Sigmoid colon (tissue), 4 donors: ENCODE measurements around the gene NUP205.
"Not testable (repeated sequence)": the region's sequence is repeated elsewhere in the genome, so short reads cannot be mapped to it uniquely, and the experiment has no call there.

Experiments
- CTCF ChIP-seq, 4 experiments: fragments of 450-650 bp in 3 of 4; fragments of 200-600 bp in 1 of 4; IDR thresholded peaks; one replicate each; pipeline ENCODE4 v1.5.1; 2016 to 2019; ENCODE audit warnings: antibody characterized with exemption in 4 of 4, mild to moderate bottlenecking in 3 of 4, moderate library complexity in 2 of 4
- EP300 ChIP-seq, 4 donors: sonication (generic); formaldehyde crosslinking; IDR thresholded peaks; one replicate each; pipeline ENCODE4 v1.6.1; 2017; ENCODE audit warnings: antibody characterized with exemption in 4 of 4
- POLR2AphosphoS5 ChIP-seq, 4 donors: sonication (generic); formaldehyde crosslinking; IDR thresholded peaks; one replicate each; pipeline ENCODE4 v1.6.1; 2017; ENCODE audit warnings: antibody characterized with exemption in 4 of 4

- TF ChIP-seq CTCF, EP300, POLR2AphosphoS5 (IDR thresholded peaks at IDR 0.05): not testable (repeated sequence)
Measured at GRCh38 chr7:135639690-135640089, 82.0 kb downstream of the NUP205 start.
